H9 (cell line): ENCODE measurements around the gene HOXD10. TPM values are rescaled to one million over a fixed set of nuclear protein-coding genes. Genes with fewer than 3 reads are reported as not detected.

ENCODE experiments used
- DNase-seq: peaks from one replicate; pipeline ENCODE4 v3.0.0-alpha.2; 2017
- H2AFZ ChIP-seq: one replicate; pipeline ENCODE4 v1.6.1; 2013; ENCODE audit warnings: mild to moderate bottlenecking, low read length, control low read depth, moderate library complexity
- H2AK5ac ChIP-seq: 2 replicates; pipeline ENCODE4 v1.6.1; 2013; ENCODE audit warnings: low read length, control low read depth, mixed read lengths; ENCODE audit not compliant: insufficient read length
- H2BK120ac ChIP-seq: one replicate; pipeline ENCODE4 v1.6.1; 2013; ENCODE audit warnings: low read depth, mild to moderate bottlenecking, low read length, control low read depth, inconsistent platforms; ENCODE audit not compliant: poor library complexity, severe bottlenecking
- H2BK12ac ChIP-seq: 2 replicates; pipeline ENCODE4 v1.6.1; 2013; ENCODE audit warnings: low read length, control low read depth, mixed read lengths, low read depth; ENCODE audit not compliant: insufficient read length
- H2BK15ac ChIP-seq: 2 replicates; pipeline ENCODE4 v1.6.1; 2013; ENCODE audit warnings: low read depth, low read length, control low read depth
- H2BK20ac ChIP-seq: one replicate; pipeline ENCODE4 v1.6.1; 2013; ENCODE audit warnings: low read depth, mild to moderate bottlenecking, low read length, control low read depth, inconsistent platforms; ENCODE audit not compliant: poor library complexity, severe bottlenecking
- H2BK5ac ChIP-seq: 2 replicates; pipeline ENCODE4 v1.6.1; 2013; ENCODE audit warnings: low read length, control low read depth, mixed read lengths; ENCODE audit not compliant: insufficient read length
- H3K14ac ChIP-seq: 2 replicates; pipeline ENCODE4 v1.6.1; 2013; ENCODE audit warnings: low read length, control low read depth; ENCODE audit not compliant: insufficient read depth
- H3K18ac ChIP-seq: 2 replicates; pipeline ENCODE4 v1.6.1; 2013; ENCODE audit warnings: low read depth, mild to moderate bottlenecking, mixed read lengths, low read length, control low read depth; ENCODE audit not compliant: insufficient read length
- H3K23ac ChIP-seq: 2 replicates; pipeline ENCODE4 v1.6.1; 2013; ENCODE audit warnings: low read length, control low read depth, mixed read lengths, low read depth; ENCODE audit not compliant: insufficient read length
- H3K23me2 ChIP-seq: 2 replicates; pipeline ENCODE4 v1.6.1; 2013; ENCODE audit warnings: low read depth, mild to moderate bottlenecking, mixed read lengths, low read length, control low read depth; ENCODE audit not compliant: insufficient read length, poor library complexity, severe bottlenecking
- H3K27ac ChIP-seq: 2 replicates; pipeline ENCODE4 v1.5.1; 2013; ENCODE audit warnings: low read length, control low read depth, mixed read lengths, low read depth; ENCODE audit not compliant: insufficient read length
- H3K27me3 ChIP-seq: 2 replicates; pipeline ENCODE4 v1.6.1; 2013; ENCODE audit warnings: low read length, control low read depth, inconsistent platforms; ENCODE audit not compliant: insufficient read depth
- H3K4ac ChIP-seq: 2 replicates; pipeline ENCODE4 v1.6.1; 2013; ENCODE audit warnings: low read depth, mild to moderate bottlenecking, control low read depth, inconsistent platforms, low read length, moderate library complexity
- H3K4me1 ChIP-seq: 2 replicates; pipeline ENCODE4 v1.6.1; 2013; ENCODE audit warnings: low read length, control low read depth, inconsistent platforms; ENCODE audit not compliant: insufficient read depth
- H3K4me2 ChIP-seq: 2 replicates; pipeline ENCODE4 v1.6.1; 2013; ENCODE audit warnings: low read length, control low read depth, mixed read lengths; ENCODE audit not compliant: insufficient read length, insufficient read depth
- H3K56ac ChIP-seq: 2 replicates; pipeline ENCODE4 v1.6.1; 2013; ENCODE audit warnings: low read depth, mild to moderate bottlenecking, mixed read lengths, low read length, control low read depth; ENCODE audit not compliant: insufficient read length
- H3K79me1 ChIP-seq: 2 replicates; pipeline ENCODE4 v1.6.1; 2013; ENCODE audit warnings: low read depth, mild to moderate bottlenecking, moderate library complexity, low read length, control low read depth, inconsistent platforms; ENCODE audit not compliant: insufficient read depth, poor library complexity, severe bottlenecking
- H3K79me2 ChIP-seq: 2 replicates; pipeline ENCODE4 v1.6.1; 2013; ENCODE audit warnings: low read length, control low read depth, inconsistent platforms; ENCODE audit not compliant: insufficient read depth
- H3K9ac ChIP-seq: 2 replicates; pipeline ENCODE4 v1.6.1; 2013; ENCODE audit warnings: low read length, control low read depth, mixed read lengths; ENCODE audit not compliant: insufficient read length; ENCODE audit errors: extremely low read depth
- H3K9me3 ChIP-seq: one replicate; pipeline ENCODE4 v1.6.1; 2013; ENCODE audit warnings: low read depth, low read length, inconsistent platforms; ENCODE audit not compliant: control insufficient read depth
- H3T11ph ChIP-seq: one replicate; pipeline ENCODE4 v1.6.1; 2013; ENCODE audit warnings: mild to moderate bottlenecking, low read length, control low read depth, inconsistent platforms
- H4K20me1 ChIP-seq: one replicate; pipeline ENCODE4 v1.6.1; 2013; ENCODE audit not compliant: control insufficient read depth, insufficient read length, insufficient read depth
- H4K5ac ChIP-seq: 2 replicates; pipeline ENCODE4 v1.6.1; 2013; ENCODE audit warnings: low read depth, mild to moderate bottlenecking, mixed read lengths, low read length, control low read depth; ENCODE audit not compliant: insufficient read length
- H4K8ac ChIP-seq: replicated peaks from 2 replicates; pipeline ENCODE4 v1.6.1; 2013; ENCODE audit warnings: low read length, control low read depth, mixed read lengths, low read depth; ENCODE audit not compliant: insufficient read length
- H4K91ac ChIP-seq: 2 replicates; pipeline ENCODE4 v1.6.1; 2013; ENCODE audit warnings: low read depth, mild to moderate bottlenecking, moderate library complexity, mixed read lengths, low read length, control low read depth; ENCODE audit not compliant: insufficient read length
- H3K27ac Mint-ChIP-seq, 3 experiments: 2 replicates in 2 of 3; 3 replicates in 1 of 3; pipeline ENCODE4 v1.8.0; 2020 to 2021; ENCODE audit warnings: mixed read lengths in 3 of 3, mild to moderate bottlenecking in 1 of 3, moderate library complexity in 1 of 3
- H3K27me3 Mint-ChIP-seq: 2 replicates; pipeline ENCODE4 v1.8.0; 2021; ENCODE audit warnings: low read depth, mild to moderate bottlenecking, moderate library complexity, mixed read lengths
- H3K36me3 Mint-ChIP-seq, 3 experiments: 2 replicates in 2 of 3; 3 replicates in 1 of 3; pipeline ENCODE4 v1.8.0; 2020 to 2021; ENCODE audit warnings: low read depth in 3 of 3, mixed read lengths in 3 of 3; ENCODE audit not compliant: insufficient read depth in 1 of 3
- H3K4me1 Mint-ChIP-seq, 2 experiments: 2 replicates each; pipeline ENCODE4 v1.8.0; 2020; ENCODE audit warnings: mixed read lengths in 2 of 2
- H3K4me3 Mint-ChIP-seq, 2 experiments: 2 replicates in 1 of 2; 3 replicates in 1 of 2; pipeline ENCODE4 v1.8.0; 2020 to 2021; ENCODE audit warnings: mild to moderate bottlenecking in 2 of 2, mixed read lengths in 2 of 2, moderate library complexity in 1 of 2
- H3K9me3 Mint-ChIP-seq, 2 experiments: 2 replicates in 1 of 2; 3 replicates in 1 of 2; pipeline ENCODE4 v1.8.0; 2020; ENCODE audit warnings: mild to moderate bottlenecking in 2 of 2, mixed read lengths in 2 of 2, moderate library complexity in 1 of 2
- CTCF ChIP-seq: fragments of 200-600 bp; sonication (generic); conservative IDR thresholded peaks from 3 replicates; pipeline ENCODE4 v1.8.0; 2021; ENCODE audit warnings: antibody characterized with exemption, mild to moderate bottlenecking
- WGBS: extraction: QIAGEN DNeasy Blood & Tissue Kit; methylation state at CpG from one replicate; pipeline ENCODE4 v1.1.7; 2013; ENCODE audit warnings: missing lambda C conversion rate, low lambda C conversion rate, mixed read lengths; ENCODE audit not compliant: insufficient read length; ENCODE audit errors: extremely low coverage; 5-methylcytosine and 5-hydroxymethylcytosine counted together
- total RNA-seq: library from RNA; stranded (reverse); gene quantifications from 2 replicates; pipeline ENCODE4 v1.2.1, GENCODE V29; 2021

Gene HOXD10
- total RNA-seq, 1 experiment from 2014 or later, result not detected

- H3K23me2 ChIP-seq, result peaks cover 8% of the 10 kb centered on the region
- no peaks in the 10 kb centered on the region for H3K9me3 ChIP-seq
- no peak for TF ChIP-seq CTCF
- no peak overlapping the region for H3K56ac ChIP-seq
- H4K20me1 ChIP-seq, result no peaks in the 10 kb centered on the region
- H4K5ac ChIP-seq, result no peak overlapping the region
- no peak overlapping the region for H2BK5ac ChIP-seq
- H3K9ac ChIP-seq, result no peak overlapping the region
- H2BK120ac ChIP-seq, result no peak overlapping the region
- Mint-ChIP-seq H3K27me3 (peaks cover 98% of the 10 kb centered on the region), H3K27ac (no peak overlapping the region), H3K9me3 (peaks cover 4 to 13% of the 10 kb centered on the region in 2 experiments; a peak in 4 of 5 replicates), H3K36me3 (no peaks in the 10 kb centered on the region; a peak in 1 of 7 replicates), H3K4me3 (no peak overlapping the region), H3K4me1 (peaks cover 15 to 21% of the 10 kb centered on the region in 2 experiments)
- H2AK5ac ChIP-seq, result no peak overlapping the region
- no peaks in the 10 kb centered on the region; the same call in 1 of the 2 replicates for H3K4me1 ChIP-seq
- H4K91ac ChIP-seq, result no peak overlapping the region
- no CpG with 5 or more reads among the region's 4 CpGs for WGBS
- H2AFZ ChIP-seq, result no peak overlapping the region
- H2BK12ac ChIP-seq, result no peak overlapping the region
- no peak overlapping the region for H3K4ac ChIP-seq
- no peaks in the 10 kb centered on the region for H3K79me2 ChIP-seq
- no peak overlapping the region for H3K4me2 ChIP-seq
- H3K27me3 ChIP-seq, result peaks cover 90% of the 10 kb centered on the region
- no peak overlapping the region for H3K14ac ChIP-seq
- H4K8ac ChIP-seq, result no peak overlapping the region
- no peak overlapping the region for H2BK20ac ChIP-seq
- H3K18ac ChIP-seq, result no peak overlapping the region
- no peak overlapping the region for H3K23ac ChIP-seq
- H3K79me1 ChIP-seq, result no peaks in the 10 kb centered on the region
- H3K27ac ChIP-seq, result no peak overlapping the region
- no peak overlapping the region for H2BK15ac ChIP-seq
- H3T11ph ChIP-seq, result no peak overlapping the region
- DNase-seq, result no peak
Measured at GRCh38 chr2:176131848-176132158, 15.2 kb downstream of the HOXD10 start.
